Ishikawa (cell line): Measurements from ENCODE around the gene FEM1B.

Experiments
- FOXM1 ChIP-seq: IDR thresholded peaks from 2 replicates; pipeline ENCODE4 v1.6.1; 2012; ENCODE audit warnings: low read depth, borderline replicate concordance
- RAD21 ChIP-seq: IDR thresholded peaks from 2 replicates; pipeline ENCODE4 v1.6.1; 2012; ENCODE audit warnings: low read depth
- TAF1 ChIP-seq: IDR thresholded peaks from 2 replicates; pipeline ENCODE4 v1.6.1; 2012; ENCODE audit warnings: low read depth, mild to moderate bottlenecking

DNA sequence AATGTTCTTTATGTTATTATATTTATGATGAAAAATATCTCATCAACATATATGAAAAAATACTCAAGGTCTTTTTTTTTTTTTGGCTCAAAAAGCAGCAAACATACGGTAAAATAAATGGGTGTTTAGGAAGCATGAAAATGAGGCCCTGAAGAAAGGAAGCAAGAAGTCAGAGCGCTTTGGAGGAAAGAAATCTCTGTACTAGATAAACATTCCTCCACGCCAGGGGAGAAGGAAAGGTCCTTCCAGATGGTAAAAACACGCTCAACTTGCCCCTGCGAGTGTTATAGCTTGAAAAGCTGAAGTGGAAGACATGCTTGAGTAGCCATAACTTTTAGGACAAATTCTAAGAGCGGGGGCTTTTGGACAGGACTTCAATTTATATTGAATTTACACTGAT is 52.9 kb downstream of the FEM1B start:
- no peak for TF ChIP-seq RAD21
- TF ChIP-seq TAF1: no peak
- TF ChIP-seq FOXM1: no peak
